ENCODE data around the gene HBB.
"Not testable (repeated sequence)": the region's sequence is repeated elsewhere in the genome, so short reads cannot be mapped to it uniquely, and the experiment has no call there.

HBB gene

GRCh38 chr11:5252919-5253265 is 26.0 kb upstream of the HBB start:
- intact Hi-C loops (cut with micrococcal nuclease) = no loop called here
- Mint-ChIP-seq H3K4me1 (ENCODE audit: low read depth) (no peaks in the 10 kb centered on the region), H3K36me3 (ENCODE audit: low read depth) (no peaks in the 10 kb centered on the region), H3K27ac (no peak overlapping the region), H3K27me3 (no peaks in the 10 kb centered on the region), H3K9me3 (no peaks in the 10 kb centered on the region), H3K4me3 (no peak overlapping the region)

DNA sequence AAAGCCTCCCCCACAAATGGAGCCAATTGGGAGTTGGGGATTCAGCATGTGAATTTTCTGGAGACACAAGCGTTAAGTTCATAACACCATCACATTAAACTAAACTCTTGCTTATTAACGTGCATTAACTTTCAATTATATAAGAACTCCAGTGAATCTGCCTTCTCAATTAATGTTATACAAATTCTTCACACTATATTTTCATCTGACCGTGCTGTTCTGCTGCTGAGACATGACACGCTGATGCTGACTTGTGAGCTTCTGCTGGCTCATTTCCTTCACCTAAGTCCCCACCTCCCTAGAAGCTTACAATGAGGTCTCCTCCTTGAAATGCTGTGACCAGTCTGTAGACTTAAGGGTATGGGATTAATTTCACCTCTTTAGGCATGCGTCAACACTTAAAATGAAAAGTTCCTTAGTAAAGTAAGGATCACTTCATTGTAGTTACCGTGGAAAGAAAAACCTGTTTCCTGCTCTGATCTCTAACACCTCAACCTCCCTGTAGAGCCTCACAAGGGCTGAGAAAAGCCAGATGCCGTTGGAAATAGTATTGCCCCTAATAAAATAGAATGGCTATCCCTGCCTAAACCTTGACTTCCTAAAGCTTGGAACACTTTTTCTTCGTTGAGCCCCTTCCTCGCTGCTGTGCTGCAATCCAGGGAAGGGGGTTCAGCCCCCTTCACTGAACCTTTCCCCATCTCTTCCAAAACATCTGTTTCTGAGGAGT is 25.5 kb upstream of the HBB start:
- no peaks in the 10 kb centered on the region for H3K4me1 Mint-ChIP-seq (ENCODE audit: low read depth)
- no peaks in the 10 kb centered on the region for H3K27me3 Mint-ChIP-seq
- H3K4me3 Mint-ChIP-seq = no peak overlapping the region
- no peaks in the 10 kb centered on the region for H3K9me3 Mint-ChIP-seq
- no peak overlapping the region for H3K27ac Mint-ChIP-seq
- no peaks in the 10 kb centered on the region for H3K36me3 Mint-ChIP-seq (ENCODE audit: low read depth)
- intact Hi-C loops (cut with micrococcal nuclease) = no loop called here

DNA sequence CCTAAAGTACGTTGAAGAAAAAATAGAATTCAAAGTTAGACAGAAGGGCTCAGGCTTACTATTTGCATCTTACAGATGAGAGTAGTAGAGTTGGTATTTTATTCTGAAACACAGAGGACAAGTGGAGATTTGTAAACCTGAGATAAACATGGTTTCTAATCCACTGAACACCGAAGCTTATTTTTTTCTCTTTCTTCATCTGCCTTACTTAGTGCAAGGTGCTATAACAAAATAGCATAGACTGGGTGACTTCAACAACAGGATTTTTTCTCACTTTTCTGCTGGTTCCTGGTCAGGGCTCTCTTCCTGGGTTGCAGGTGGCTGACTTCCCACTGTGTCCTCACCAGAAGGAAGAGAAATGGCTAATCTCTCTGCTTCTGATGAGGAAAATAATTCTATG is 24.9 kb upstream of the HBB start:
- Mint-ChIP-seq H3K27ac (no peak overlapping the region), H3K9me3 (no peaks in the 10 kb centered on the region), H3K4me1 (ENCODE audit: low read depth) (no peaks in the 10 kb centered on the region), H3K4me3 (no peak overlapping the region), H3K27me3 (no peaks in the 10 kb centered on the region), H3K36me3 (ENCODE audit: low read depth) (no peaks in the 10 kb centered on the region)
- intact Hi-C loops (cut with micrococcal nuclease) = no loop called here

- H3K27ac Mint-ChIP-seq = no peak overlapping the region
- no peaks in the 10 kb centered on the region for H3K4me1 Mint-ChIP-seq (ENCODE audit: low read depth)
These were observed 23.8 kb upstream of the HBB start for GRCh38 chr11:5250543-5251204.

DNA sequence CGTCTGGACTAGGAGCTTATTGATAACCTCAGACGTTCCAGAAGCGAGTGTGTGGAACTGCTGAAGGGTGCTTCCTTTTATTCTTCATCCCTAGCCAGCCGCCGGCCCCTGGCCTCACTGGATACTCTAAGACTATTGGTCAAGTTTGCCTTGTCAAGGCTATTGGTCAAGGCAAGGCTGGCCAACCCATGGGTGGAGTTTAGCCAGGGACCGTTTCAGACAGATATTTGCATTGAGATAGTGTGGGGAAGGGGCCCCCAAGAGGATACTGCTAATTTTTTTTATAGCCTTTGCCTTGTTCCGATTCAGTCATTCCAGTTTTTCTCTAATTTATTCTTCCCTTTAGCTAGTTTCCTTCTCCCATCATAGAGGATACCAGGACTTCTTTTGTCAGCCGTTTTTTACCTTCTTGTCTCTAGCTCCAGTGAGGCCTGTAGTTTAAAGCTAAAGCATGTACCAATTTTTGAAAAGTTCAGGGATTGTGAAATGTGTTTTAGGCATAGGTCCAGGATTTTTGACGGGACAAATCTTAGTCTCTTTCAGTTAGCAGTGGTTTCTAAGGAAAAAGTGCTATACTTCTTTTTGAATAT is 23.0 kb upstream of the HBB start, which contains the start of gene HBG1:
Gene HBG1 (minus strand): TSS at position 51 of the 590 bp plus-strand sequence. CDS start 53 bp downstream, outside the sequence.
- H3K9me3 Mint-ChIP-seq; H3K4me3 Mint-ChIP-seq; H3K36me3 Mint-ChIP-seq (ENCODE audit: low read depth); H3K27ac Mint-ChIP-seq; H3K4me1 Mint-ChIP-seq (ENCODE audit: low read depth); intact Hi-C loops (cut with micrococcal nuclease); H3K27me3 Mint-ChIP-seq: not testable (repeated sequence)

More at GRCh38 chr11:5250543-5251204, 23.8 kb upstream of the HBB start:
- intact Hi-C loops (cut with micrococcal nuclease) = no loop called here
- no peak overlapping the region for H3K4me3 Mint-ChIP-seq
- no peaks in the 10 kb centered on the region for H3K36me3 Mint-ChIP-seq (ENCODE audit: low read depth)
- no peaks in the 10 kb centered on the region for H3K27me3 Mint-ChIP-seq
- H3K9me3 Mint-ChIP-seq = no peaks in the 10 kb centered on the region

GRCh38 chr11:5248498-5248897 is 21.6 kb upstream of the HBB start:
- H3K9me3 Mint-ChIP-seq; H3K27ac Mint-ChIP-seq; H3K36me3 Mint-ChIP-seq (ENCODE audit: low read depth); intact Hi-C loops (cut with micrococcal nuclease); H3K4me3 Mint-ChIP-seq; H3K27me3 Mint-ChIP-seq; H3K4me1 Mint-ChIP-seq (ENCODE audit: low read depth): not testable (repeated sequence)

GRCh38 chr11:5247472-5248192 is 20.8 kb upstream of the HBB start:
- Mint-ChIP-seq H3K27me3 (no peaks in the 10 kb centered on the region), H3K4me3 (no peak overlapping the region), H3K27ac (no peak overlapping the region), H3K9me3 (no peaks in the 10 kb centered on the region), H3K4me1 (ENCODE audit: low read depth) (no peaks in the 10 kb centered on the region), H3K36me3 (ENCODE audit: low read depth) (no peaks in the 10 kb centered on the region)
- intact Hi-C loops (cut with micrococcal nuclease) = no loop called here

- Mint-ChIP-seq H3K27me3 (no peaks in the 10 kb centered on the region), H3K27ac (no peak overlapping the region), H3K36me3 (ENCODE audit: low read depth) (no peaks in the 10 kb centered on the region), H3K9me3 (no peaks in the 10 kb centered on the region), H3K4me3 (no peak overlapping the region), H3K4me1 (ENCODE audit: low read depth) (no peaks in the 10 kb centered on the region)
- intact Hi-C loops (cut with micrococcal nuclease) = no loop called here
These were observed 20.1 kb upstream of the HBB start for GRCh38 chr11:5246772-5247471.

- H3K9me3 Mint-ChIP-seq = no peaks in the 10 kb centered on the region
- H3K27me3 Mint-ChIP-seq = no peaks in the 10 kb centered on the region
- no peak overlapping the region for H3K27ac Mint-ChIP-seq
- no peak overlapping the region for H3K4me3 Mint-ChIP-seq
- intact Hi-C loops (cut with micrococcal nuclease) = no loop called here
- H3K36me3 Mint-ChIP-seq (ENCODE audit: low read depth) = no peaks in the 10 kb centered on the region
- H3K4me1 Mint-ChIP-seq (ENCODE audit: low read depth) = no peaks in the 10 kb centered on the region
These were observed 18.3 kb upstream of the HBB start for GRCh38 chr11:5245155-5245554.

GRCh38 chr11:5243816-5244180 is 16.9 kb upstream of the HBB start:
- no peak overlapping the region for H3K4me3 Mint-ChIP-seq
- no peaks in the 10 kb centered on the region for H3K27me3 Mint-ChIP-seq
- H3K36me3 Mint-ChIP-seq (ENCODE audit: low read depth) = no peaks in the 10 kb centered on the region
- no peaks in the 10 kb centered on the region for H3K9me3 Mint-ChIP-seq
- H3K4me1 Mint-ChIP-seq (ENCODE audit: low read depth) = no peaks in the 10 kb centered on the region
- intact Hi-C loops (cut with micrococcal nuclease) = no loop called here
- no peak overlapping the region for H3K27ac Mint-ChIP-seq

DNA sequence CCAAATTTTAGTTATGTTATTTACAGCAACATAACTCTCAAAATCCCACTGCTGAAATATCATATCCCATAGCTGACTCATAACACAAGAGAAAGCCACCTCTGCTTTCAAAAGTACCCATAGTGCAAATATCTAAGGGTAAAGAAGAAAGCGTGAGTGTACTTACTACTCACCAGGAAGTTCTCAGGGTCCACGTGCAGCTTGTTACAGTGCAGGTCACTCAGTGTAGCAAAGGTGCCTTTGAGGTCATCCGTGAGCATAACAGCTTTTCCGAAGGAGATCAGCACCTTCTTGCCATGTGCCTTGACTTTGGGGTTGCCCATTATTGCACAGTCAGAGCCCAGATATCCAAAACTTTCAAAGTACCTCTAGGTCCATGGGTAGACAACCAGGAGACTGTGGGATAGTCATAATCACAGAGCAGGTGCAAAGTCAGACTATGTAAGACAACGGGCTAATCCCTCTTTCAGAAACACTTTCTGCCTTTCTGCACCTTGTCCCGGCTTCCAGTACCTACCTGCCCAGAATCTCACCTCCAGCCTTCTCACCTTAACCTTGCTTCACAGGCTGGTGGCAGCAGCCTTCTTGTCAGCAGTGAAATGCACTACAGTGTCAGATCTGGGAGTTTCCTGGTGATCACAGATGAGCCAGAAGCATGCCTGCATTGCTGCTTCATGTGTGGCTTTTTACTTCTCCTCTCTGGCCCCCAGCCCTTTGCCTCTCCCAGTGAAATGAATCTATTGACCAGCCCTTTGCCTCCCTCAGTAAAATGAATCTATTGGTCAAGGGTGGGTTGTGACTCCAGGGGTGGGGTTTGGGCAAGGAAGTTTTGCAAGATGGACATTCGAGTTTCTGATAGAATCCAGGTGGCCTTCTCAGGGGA is 16.3 kb upstream of the HBB start:
- no peaks in the 10 kb centered on the region for H3K36me3 Mint-ChIP-seq (ENCODE audit: low read depth)
- H3K4me1 Mint-ChIP-seq (ENCODE audit: low read depth) = no peaks in the 10 kb centered on the region
- H3K27me3 Mint-ChIP-seq = no peaks in the 10 kb centered on the region
- H3K27ac Mint-ChIP-seq = no peak overlapping the region
- intact Hi-C loops (cut with micrococcal nuclease) = no loop called here
- no peaks in the 10 kb centered on the region for H3K9me3 Mint-ChIP-seq
- H3K4me3 Mint-ChIP-seq = no peak overlapping the region

- Mint-ChIP-seq H3K4me1 (ENCODE audit: low read depth) (no peaks in the 10 kb centered on the region), H3K4me3 (no peak overlapping the region), H3K27me3 (no peaks in the 10 kb centered on the region), H3K36me3 (ENCODE audit: low read depth) (no peaks in the 10 kb centered on the region), H3K9me3 (no peaks in the 10 kb centered on the region), H3K27ac (no peak overlapping the region)
- intact Hi-C loops (cut with micrococcal nuclease) = no loop called here
These were observed 15.3 kb upstream of the HBB start for GRCh38 chr11:5242208-5242607.

DNA sequence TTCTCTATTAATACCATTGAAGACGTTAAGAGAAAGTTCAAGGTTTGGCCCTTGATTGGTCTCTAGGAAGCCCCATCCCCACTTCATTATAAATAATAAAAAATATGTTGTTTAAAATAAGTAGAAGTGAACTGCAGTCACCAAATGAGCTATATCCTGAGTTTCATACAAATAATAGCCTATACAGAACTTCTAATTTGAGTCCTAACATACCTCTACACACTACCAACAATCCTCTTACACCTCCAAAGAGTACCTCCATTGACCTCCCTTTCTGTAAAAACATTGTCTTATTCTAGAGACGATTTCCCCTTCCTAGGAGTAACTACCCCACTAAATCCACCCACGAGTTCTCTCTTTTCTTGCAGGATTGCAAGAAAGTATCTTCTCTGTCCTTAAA is 14.6 kb upstream of the HBB start:
- no peak overlapping the region for H3K4me3 Mint-ChIP-seq
- H3K36me3 Mint-ChIP-seq (ENCODE audit: low read depth) = no peaks in the 10 kb centered on the region
- intact Hi-C loops (cut with micrococcal nuclease) = no loop called here
- no peak overlapping the region for H3K27ac Mint-ChIP-seq
- H3K9me3 Mint-ChIP-seq = no peaks in the 10 kb centered on the region
- H3K27me3 Mint-ChIP-seq = no peaks in the 10 kb centered on the region
- no peaks in the 10 kb centered on the region for H3K4me1 Mint-ChIP-seq (ENCODE audit: low read depth)
